HG02571 (cell line): ENCODE data around the gene CES4A.
"Not testable (repeated sequence)": the region's sequence is repeated elsewhere in the genome, so short reads cannot be mapped to it uniquely, and the experiment has no call there.

Experiments
- ATAC-seq: cut with Tn5 transposase; IDR thresholded peaks from one replicate; pipeline ENCODE4 v1.9.1; 2021; ENCODE audit warnings: mild to moderate bottlenecking, moderate library complexity; ENCODE audit not compliant: unreplicated experiment

The CES4A gene

DNA sequence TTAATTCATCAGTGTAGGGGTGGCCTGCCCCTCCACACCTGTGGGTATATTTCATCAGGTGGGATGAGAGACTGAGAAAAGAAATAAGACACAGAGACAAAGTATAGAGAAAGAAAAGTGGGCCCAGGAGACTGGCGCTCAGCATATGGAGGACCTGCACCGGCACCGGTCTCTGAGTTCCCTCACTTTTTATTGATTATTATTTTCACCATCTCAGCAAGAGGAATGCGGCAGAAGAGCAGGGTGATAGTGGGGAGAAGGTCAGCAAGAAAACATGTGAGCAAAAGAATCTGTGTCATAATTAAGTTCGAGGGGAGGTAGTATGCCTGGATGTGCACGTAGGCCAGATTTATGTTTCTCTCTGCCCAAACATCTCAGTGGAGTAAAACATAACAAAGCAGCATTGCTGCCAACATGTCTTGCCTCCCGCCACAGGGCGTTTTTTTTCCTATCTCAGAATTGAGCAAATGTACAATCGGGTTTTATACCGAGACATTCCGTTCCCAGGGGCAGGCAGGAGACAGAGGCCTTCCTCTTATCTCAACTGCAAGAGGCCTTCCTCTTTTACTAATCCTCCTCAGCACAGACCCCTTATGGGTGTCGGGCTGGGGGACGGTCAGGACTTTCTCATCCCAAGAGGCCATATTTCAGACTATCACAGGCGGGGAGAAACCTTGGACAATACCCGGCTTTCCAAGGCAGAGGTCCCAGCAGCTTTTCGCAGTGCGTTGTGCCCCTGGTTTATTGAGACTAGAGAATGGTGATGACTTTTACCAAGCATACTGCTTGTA is 32.8 kb upstream of the CES4A start:
- ATAC-seq: not testable (repeated sequence)

DNA sequence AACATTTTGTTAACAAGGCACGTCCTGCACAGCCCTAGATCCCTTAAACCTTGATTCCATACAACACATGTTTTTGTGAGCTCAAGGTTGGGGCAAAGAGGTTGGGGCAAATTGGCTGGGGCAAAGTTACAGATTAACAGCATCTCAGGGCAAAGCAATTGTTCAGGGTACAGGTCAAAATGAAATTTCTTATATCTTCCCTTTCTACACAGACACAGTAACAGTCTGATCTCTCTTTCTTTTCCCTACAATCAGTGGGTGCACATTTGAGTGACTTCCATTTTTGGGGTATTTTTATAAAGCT is 32.3 kb upstream of the CES4A start:
- not testable (repeated sequence) for ATAC-seq

DNA sequence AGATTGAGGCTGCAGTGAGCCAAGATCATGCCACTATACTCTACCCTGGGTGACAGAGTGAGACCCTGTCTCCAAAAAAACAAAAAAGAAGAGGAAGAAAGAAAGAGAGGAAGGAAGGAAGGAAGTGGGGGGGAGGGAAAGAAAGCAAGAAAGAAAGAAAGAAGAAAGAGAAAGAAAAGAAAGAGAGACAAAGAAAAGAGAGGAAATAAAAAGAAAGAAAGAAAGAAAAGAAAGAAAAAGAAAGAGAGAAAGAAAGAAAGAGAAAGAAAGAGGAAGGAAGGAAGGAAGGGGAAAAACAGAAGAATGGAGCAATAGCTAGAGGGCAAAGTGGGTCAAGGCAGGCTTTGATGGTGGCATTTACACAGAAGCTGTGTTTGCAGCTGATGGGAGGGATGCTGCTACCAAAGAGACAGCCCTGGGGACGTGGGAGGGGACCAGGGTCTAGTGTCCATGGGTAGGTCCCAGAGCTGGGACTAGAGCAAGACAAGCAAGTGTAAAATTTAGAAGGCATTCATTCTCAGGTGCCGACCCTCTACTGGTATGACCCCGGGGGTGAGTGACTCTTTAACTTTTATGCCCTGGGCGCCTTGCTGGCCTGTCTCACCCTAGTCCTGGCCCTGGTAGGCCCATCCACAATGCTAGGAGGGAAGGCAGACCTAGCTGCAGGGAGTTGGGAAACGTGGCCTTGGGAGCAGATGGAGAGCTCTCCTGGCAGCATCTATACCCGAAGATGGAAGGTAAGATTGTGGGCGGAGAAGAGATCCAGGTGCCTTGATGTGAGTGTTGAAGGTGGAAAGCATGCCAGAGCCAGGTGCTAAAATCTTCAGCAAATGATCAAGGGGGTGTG is 29.3 kb upstream of the CES4A start:
- ATAC-seq: no peak

DNA sequence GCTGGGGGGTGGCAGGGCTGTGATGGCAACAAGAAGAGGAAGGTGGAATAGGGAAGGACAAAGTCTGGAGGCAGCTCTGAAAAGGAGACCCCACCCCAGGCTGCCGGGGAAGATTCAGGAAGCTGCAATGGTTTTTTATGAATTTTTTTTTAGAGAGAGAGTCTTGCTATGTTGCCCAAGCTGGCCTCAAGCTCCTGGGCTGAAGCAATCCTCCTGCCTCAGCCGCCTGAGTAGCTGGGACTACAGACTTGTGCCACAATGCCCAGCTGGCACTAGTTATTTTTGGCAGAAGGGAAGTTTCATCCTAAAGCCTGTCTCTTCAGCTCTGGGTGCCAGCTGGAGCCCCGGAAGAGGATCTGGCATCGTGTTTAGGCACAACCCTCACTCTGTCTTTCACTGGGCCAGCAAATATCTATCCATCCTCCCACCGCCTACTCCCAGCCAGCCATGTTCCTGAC is 28.7 kb upstream of the CES4A start:
- no peak for ATAC-seq

DNA sequence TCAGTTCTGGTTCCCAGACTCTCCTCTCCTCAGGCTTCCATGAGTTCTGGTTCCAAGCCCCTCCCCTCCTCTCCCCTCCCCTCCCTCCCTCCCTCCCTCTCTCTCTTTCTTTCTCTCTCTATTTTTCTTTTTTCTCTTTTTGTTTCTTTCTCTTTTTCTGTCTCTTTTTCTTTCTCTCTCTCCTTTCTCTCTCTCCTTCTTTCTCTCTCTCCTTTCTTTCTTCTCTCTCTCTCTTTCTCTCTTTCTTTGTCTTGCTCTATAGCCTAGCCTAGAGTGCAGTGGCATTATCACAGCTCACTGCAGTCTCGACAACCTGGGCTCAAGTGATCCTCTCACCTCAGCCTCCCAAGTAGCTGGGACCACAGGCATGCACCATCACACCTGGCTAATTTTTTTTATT is 28.1 kb upstream of the CES4A start:
- no peak for ATAC-seq

DNA sequence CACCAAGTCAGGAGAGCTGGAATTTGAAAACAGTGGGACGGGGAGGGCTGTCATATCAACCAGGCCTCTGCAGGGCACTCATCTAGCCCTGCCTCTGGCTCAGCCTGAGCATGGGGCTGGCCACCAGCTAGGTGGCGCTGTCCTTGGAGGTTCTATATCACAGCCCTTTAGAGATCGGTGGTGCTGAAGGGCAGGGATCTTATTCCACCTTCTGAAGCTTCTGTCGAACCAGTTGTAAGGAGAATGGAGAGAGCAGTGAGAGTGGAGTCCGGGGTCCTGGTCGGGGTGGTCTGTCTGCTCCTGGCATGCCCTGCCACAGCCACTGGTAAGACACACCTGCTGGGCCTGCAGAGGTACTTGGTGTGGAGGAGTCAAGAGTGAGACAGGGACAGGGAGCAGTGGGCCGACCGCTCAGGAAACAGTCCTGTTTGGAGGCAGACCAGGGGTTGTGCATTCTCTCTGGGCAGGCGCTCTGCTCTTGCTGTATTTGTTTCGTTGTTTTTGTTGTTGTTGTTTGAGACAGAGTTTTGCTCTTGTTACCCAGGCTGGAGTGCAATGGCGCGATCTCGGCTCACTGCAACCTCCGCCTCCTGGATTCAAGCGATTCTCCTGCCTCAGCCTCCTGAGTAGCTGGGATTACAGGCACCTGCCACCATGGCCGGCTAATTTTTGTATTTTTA is 27.2 kb upstream of the CES4A start, which contains the start of gene CES3:
TSS of gene CES3 (plus strand) at position 202 of the 680 bp plus-strand sequence. CDS start at position 244, 42 bp downstream.
- peak; percentile 60 for ATAC-seq

DNA sequence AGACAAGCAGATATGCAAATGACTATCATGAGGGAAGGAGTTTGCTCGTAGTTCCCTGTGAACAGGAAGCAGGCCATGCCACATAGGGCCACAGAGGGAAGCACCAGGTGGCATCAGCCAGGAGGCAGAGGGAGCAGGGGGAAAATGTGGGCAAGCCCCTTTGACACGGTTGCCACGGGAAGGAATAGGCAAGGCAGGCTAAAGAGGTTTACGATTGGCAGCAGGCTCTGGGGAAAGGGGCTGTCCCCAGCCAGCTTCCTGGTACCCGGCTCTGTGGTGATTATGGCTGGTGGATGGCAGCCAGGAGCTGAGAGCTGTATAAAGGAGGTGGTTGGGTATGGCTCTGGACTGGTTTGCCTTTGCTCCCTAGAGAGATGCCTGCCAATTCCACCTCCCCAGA is 26.5 kb upstream of the CES4A start:
- no peak for ATAC-seq

DNA sequence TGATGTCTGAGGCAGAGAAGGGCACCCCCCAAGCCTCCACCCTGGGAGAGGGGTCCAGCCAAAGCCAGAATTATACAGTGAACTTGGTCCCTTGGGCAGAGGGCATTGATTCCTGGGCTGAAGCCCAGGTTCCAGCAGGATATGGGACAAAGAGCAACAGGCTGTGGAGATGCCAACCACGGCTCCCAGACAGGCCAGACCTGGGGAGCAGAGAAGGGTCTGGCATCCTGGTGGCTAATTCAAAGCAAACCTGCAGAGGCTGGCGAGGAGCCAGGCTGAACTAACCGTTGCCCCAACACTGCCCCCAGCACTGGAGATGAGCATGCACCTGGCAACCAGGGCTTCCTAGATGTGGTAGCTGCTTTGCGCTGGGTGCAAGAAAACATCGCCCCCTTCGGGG is 24.3 kb upstream of the CES4A start:
- ATAC-seq: no peak

DNA sequence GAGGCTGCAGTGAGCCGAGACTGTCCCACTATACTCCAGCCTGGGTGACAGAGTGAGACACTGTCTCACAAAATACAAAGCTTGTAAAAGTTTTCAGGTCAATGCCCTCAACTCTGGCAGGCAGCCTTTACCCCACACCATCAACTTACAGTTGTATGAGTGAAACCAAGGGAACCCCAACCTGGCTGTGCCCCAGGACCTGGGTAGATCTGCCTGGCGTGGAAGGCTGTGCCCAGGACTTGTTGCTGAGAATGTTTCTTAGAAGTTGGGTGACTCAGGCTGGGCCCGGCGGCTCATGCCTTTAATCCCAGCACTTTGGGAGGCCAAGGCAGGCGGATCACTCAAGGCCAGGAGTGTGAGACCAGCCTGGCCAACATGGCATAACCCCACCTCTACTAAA is 19.5 kb upstream of the CES4A start:
- ATAC-seq: no peak

DNA sequence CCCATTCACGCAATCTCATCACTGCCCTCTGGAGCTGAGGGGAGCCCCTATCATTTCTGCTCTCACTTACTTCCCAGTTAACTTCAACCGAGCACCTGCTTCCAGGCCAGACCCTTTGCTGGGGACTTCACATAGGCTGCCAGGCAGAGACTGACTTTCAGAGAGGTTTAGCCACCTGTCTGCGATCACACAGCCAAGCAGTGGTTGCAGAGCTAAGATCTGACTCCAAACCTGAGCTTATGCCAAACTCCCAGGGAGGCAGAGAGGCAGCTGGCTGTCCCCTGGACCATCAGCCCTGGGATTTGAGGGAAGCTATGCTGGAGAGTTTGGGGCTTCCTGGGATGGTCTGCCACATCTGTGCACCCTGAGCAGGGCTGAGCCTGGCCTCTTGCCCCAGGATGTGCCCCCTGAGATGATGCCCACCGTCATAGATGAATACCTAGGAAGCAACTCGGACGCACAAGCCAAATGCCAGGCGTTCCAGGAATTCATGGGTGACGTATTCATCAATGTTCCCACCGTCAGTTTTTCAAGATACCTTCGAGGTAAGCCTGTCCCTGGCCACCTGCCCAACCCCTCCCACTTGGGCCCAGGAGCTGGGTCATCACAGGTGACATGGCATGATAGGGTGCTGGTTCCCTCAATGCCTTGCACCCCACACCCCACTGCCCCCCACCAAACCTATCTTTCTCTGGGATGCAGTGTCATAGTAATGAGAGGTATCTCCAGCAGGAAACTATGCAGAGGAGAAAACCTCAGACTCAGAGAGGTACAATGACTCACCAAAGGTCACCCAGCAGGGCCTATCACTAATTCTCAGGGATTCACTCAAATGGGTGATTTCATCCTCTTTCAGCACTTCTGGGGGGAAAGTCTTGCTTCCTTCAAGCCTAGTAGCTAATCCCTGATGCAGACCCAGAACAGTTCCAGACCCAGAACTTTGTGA is 17.3 kb upstream of the CES4A start:
- no peak for ATAC-seq

DNA sequence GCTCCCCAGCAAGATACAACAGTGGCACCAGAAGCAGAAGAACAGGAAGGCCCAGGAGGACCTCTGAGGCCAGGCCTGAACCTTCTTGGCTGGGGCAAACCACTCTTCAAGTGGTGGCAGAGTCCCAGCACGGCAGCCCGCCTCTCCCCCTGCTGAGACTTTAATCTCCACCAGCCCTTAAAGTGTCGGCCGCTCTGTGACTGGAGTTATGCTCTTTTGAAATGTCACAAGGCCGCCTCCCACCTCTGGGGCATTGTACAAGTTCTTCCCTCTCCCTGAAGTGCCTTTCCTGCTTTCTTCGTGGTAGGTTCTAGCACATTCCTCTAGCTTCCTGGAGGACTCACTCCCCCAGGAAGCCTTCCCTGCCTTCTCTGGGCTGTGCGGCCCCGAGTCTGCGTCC is 15.4 kb upstream of the CES4A start:
- no peak for ATAC-seq

DNA sequence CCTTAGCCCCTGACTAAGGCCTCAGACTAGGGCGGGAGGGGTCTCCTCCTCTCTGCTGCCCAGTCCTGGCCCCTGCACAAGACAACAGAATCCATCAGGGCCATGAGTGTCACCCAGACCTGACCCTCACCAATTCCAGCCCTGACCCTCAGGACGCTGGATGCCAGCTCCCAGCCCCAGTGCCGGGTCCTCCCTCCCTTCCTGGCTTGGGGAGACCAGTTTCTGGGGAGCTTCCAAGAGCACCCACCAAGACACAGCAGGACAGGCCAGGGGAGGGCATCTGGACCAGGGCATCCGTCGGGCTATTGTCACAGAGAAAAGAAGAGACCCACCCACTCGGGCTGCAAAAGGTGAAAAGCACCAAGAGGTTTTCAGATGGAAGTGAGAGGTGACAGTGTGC is 14.7 kb upstream of the CES4A start:
- ATAC-seq: no peak

DNA sequence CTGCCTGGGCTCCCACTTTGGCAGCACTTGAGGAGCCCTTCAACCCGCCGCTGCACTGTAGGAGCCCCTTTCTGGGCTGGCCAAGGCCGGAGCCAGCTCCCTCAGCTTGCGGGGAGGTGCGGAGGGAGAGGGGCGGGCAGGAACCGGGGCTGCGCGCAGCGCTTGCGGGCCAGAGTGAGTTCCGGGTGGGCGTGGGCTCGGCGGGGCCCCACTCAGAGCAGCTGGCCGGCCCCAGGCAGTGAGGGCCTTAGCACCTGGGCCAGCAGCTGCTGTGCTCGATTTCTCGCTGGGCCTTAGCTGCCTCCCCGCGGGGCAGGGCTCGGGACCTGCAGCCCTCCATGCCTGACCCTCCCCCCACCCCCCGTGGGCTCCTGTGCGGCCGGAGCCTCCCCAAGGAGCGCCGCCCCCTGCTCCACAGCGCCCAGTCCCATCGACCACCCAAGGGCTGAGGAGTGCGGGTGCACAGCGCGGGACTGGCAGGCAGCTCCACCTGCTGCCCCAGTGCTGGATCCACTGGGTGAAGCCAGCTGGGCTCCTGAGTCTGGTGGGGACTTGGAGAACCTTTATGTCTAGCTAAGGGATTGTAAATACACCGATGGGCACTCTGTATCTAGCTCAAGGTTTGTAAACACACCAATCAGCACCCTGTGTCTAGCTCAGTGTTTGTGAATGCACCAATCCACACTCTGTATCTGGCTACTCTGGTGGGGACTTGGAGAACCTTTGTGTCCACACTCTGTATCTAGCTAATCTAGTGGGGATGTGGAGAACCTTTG is 14.0 kb upstream of the CES4A start:
- not testable (repeated sequence) for ATAC-seq

DNA sequence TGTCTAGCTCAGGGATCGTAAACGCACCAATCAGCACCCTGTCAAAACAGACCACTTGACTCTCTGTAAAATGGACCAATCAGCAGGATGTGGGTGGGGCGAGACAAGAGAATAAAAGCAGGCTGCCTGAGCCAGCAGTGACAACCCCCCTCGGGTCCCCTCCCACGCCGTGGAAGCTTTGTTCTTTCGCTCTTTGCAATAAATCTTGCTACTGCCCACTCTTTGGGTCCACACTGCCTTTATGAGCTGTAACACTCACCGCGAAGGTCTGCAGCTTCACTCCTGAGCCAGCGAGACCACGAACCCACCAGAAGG is 13.5 kb upstream of the CES4A start:
- not testable (repeated sequence) for ATAC-seq

DNA sequence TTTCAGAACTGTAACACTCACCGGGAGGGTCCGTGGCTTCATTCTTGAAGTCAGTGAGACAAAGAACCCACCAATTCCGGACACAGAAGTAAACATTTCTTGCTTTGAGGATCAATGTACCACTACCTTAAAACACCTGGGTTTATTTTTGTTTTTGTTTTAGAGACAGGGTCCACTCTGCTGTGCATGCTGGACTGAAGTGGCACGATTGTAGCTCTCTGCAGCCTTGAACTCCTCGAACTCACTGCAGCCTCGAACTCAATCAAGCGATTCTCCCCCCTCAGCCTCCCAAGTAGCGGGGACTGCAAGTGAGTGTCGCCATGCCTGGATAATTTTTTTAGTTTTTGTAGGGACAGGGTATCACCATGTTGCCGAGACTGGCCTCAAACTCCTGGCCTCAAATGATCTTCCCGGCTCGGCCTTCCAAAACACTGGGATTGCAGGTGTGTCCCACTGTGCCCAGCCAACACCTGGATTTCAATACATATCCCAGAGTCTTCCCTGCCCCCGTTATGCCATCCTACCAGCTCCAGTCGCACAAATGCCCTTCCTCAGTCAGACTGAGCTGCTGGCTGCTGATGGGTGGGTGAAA is 13.0 kb upstream of the CES4A start:
- no peak for ATAC-seq

DNA sequence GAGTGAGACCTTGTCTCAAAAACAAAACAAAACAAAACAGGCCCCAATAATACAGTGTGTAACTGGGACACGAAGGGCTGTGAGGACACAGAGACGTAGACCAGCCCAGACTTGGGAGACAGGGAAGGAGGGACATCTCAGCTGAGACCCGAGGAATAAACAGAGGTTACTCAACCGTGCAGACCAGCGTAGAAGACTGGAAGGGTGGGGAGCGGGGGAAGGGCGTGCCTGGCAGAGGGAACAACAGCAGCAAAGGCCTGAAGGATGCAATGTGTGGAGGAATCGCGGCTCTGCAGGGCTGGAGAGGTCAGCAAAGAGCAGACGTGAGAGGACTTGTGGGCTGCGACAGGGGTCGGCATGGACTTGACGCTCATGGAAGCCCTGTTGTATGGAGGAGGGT is 11.6 kb upstream of the CES4A start:
- no peak for ATAC-seq

DNA sequence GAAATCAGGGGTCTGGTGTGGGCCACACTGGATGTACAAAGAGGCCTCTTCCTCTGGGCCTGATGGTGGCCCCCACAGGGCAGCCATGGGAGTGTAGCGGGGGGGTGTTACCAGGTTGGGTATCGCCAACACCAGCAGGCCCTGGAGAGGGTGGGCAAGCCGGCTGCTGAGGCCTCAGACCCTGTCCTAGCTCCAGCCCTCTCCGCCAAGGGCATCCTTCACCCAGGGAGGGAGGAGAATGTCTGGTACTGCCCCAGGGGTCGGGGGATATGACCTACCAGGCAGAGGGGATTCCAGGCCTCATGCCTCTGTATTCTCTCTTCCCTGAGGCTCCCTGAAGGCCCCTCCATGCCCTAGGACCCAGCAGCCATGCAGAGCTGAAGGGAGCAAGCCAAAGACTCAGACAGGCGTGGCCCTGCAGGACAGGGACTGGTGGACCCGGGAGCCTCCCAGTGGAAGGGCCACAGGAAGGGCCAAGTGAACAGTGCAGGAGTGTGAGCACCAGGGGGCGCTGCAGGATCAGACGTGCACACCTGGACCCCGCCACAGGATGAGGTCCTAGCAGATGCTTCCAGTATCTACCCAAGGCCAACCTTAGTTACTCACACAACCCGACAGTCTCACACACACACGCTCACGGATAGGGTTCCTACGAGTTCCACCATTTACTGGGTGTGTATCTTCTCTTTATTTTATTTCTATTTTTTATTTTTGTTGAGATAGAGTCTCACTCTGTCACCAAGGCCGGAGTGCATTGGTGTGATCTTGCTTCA is 10.9 kb upstream of the CES4A start:
- ATAC-seq: no peak

DNA sequence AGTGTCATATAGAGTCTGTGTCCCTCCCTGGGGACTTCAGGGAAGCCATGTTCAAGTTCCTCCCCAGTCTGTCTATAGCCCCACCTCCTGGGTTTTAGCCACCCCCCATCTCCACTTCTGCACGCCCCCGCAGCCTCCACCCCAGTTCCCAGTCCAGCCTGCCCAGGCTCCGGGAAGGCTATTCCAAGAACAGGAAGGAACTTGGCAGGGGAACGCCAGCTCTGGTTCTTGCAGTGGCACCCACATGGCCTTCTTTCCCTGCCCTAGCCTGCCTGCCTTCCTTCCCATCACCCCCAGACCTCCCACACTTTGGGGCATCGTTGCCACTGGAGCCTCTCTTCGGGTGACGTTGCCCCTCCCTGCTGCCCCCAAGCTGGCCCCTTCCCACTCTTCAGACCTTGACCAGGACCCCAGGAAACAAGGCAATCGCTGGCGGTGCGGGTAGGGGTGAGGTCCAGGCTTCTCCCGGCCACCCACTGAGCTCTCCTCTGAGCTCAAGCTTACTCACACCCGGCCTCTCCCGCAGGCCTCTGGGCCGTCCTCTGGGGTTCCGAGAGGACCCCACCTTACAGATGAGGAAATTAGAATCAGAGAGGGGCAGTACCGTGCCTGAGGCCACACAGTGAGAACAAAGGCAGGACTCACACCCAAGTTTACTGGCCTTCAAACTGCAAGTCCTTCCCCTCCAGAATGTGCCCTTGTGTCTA is 9.2 kb upstream of the CES4A start:
- no peak for ATAC-seq
